Activated T-cell treated with anti-CD3 and anti-CD28 coated beads, Interleukin-2, amount 50 U/mL, for 72 hours (primary cell): Measurements from ENCODE around the gene SRGN. TPM values are rescaled to one million over a fixed set of nuclear protein-coding genes. Genes with fewer than 3 reads are reported as not detected.
A peak's percentile ranks its signal among the peaks of the same experiment; 100 is the strongest.
"Not testable (repeated sequence)": the region's sequence is repeated elsewhere in the genome, so short reads cannot be mapped to it uniquely, and the experiment has no call there.

Experiments
- ATAC-seq, 2 donors: fragments of 150-1000 bp; cut with Tn5 transposase; replicated peaks in 1 of 2; 2 replicates each; pipeline ENCODE4 v1.10.0; 2021; ENCODE audit warnings: moderate library complexity in 2 of 2, mild to moderate bottlenecking in 1 of 2
- DNase-seq, 2 donors: peaks; one replicate each; pipeline ENCODE4 v3.0.0; 2021 to 2022; ENCODE audit warnings: mixed read lengths in 1 of 2
- H3K27ac Mint-ChIP-seq: one replicate; pipeline ENCODE4 v1.8.0; 2022; ENCODE audit warnings: mild to moderate bottlenecking, moderate library complexity, mixed read lengths
- H3K27me3 Mint-ChIP-seq: one replicate; pipeline ENCODE4 v1.8.0; 2022; ENCODE audit warnings: low read depth, mixed read lengths
- H3K36me3 Mint-ChIP-seq, 2 donors: one replicate each; pipeline ENCODE4 v1.8.0; 2022; ENCODE audit warnings: mixed read lengths in 2 of 2, mild to moderate bottlenecking in 1 of 2; ENCODE audit not compliant: insufficient read depth in 2 of 2
- H3K4me1 Mint-ChIP-seq: one replicate; pipeline ENCODE4 v1.8.0; 2022; ENCODE audit warnings: low read depth, mixed read lengths
- H3K4me3 Mint-ChIP-seq, 2 donors: one replicate each; pipeline ENCODE4 v1.8.0; 2022; ENCODE audit warnings: mild to moderate bottlenecking in 2 of 2, mixed read lengths in 2 of 2, moderate library complexity in 2 of 2
- H3K9me3 Mint-ChIP-seq, 2 donors: one replicate each; pipeline ENCODE4 v1.8.0; 2022; ENCODE audit warnings: mixed read lengths in 2 of 2
- total RNA-seq, 2 donors: library from RNA; stranded (reverse); gene quantifications; one replicate each; pipeline ENCODE4 v1.2.3, GENCODE V29; 2022

SRGN gene
- total RNA-seq = 100 to 1,000 TPM; 439 to 902 TPM

- peaks cover 13 to 28% of the 10 kb centered on the region in 2 donors for H3K36me3 Mint-ChIP-seq
- peaks cover 66% of the 10 kb centered on the region for H3K4me1 Mint-ChIP-seq
Measured at GRCh38 chr10:69087590-69088470, at the start of gene SRGN. SRGN (plus strand) TSS chr10:69088103; CDS start chr10:69088158, 55 bp downstream.

GRCh38 chr10:69040904-69041303, 47.0 kb upstream of the SRGN start:
- not testable (repeated sequence) for H3K4me3 Mint-ChIP-seq, H3K36me3 Mint-ChIP-seq, H3K27ac Mint-ChIP-seq, DNase-seq, ATAC-seq, H3K9me3 Mint-ChIP-seq, H3K27me3 Mint-ChIP-seq
- H3K4me1 Mint-ChIP-seq = peaks cover 30% of the 10 kb centered on the region

More at GRCh38 chr10:69087590-69088470, at the start of gene SRGN:
- Mint-ChIP-seq H3K4me3 (peak within 1 kb of the TSS; percentile 87 to 92), H3K27ac (peak within 1 kb of the TSS; percentile 98), H3K27me3 (no peaks in the 10 kb centered on the region), H3K9me3 (no peaks in the 10 kb centered on the region)
- ATAC-seq (peak; percentile 59 to 61), DNase-seq (peak; percentile 77 to 81)

GRCh38 chr10:69042417-69042816, 45.5 kb upstream of the SRGN start:
- ATAC-seq = no peak
- no peak for DNase-seq
- Mint-ChIP-seq H3K4me1 (peaks cover 45% of the 10 kb centered on the region), H3K4me3 (no peak overlapping the region), H3K9me3 (no peaks in the 10 kb centered on the region), H3K36me3 (no peaks in the 10 kb centered on the region), H3K27me3 (no peaks in the 10 kb centered on the region), H3K27ac (no peak overlapping the region)

GRCh38 chr10:69042838-69043237, 45.1 kb upstream of the SRGN start:
- no peak for ATAC-seq

GRCh38 chr10:69043931-69044531, 43.9 kb upstream of the SRGN start:
- H3K4me3 Mint-ChIP-seq = peak overlapping the region; percentile 84 to 85
- H3K4me1 Mint-ChIP-seq = peaks cover 61% of the 10 kb centered on the region
- peak overlapping the region; percentile 95 for H3K27ac Mint-ChIP-seq
- H3K9me3 Mint-ChIP-seq = no peaks in the 10 kb centered on the region
- no peaks in the 10 kb centered on the region for H3K27me3 Mint-ChIP-seq
- DNase-seq = peak; percentile 34 to 48
- H3K36me3 Mint-ChIP-seq = no peaks in the 10 kb centered on the region
- ATAC-seq = peak in 1 of 2 donors; percentile 25

More at GRCh38 chr10:69042838-69043237, 45.1 kb upstream of the SRGN start:
- Mint-ChIP-seq H3K27ac (no peak overlapping the region), H3K36me3 (no peaks in the 10 kb centered on the region), H3K4me3 (no peak overlapping the region), H3K9me3 (no peaks in the 10 kb centered on the region), H3K4me1 (peaks cover 49% of the 10 kb centered on the region), H3K27me3 (no peaks in the 10 kb centered on the region)
- no peak for DNase-seq

- Mint-ChIP-seq H3K27me3 (no peaks in the 10 kb centered on the region), H3K4me3 (peak overlapping the region; percentile 84 to 85), H3K9me3 (no peaks in the 10 kb centered on the region), H3K4me1 (peaks cover 63% of the 10 kb centered on the region), H3K27ac (peak overlapping the region; percentile 95), H3K36me3 (no peaks in the 10 kb centered on the region)
- DNase-seq = no peak
- no peak for ATAC-seq
Measured at GRCh38 chr10:69044546-69044945, 43.4 kb upstream of the SRGN start.

- Mint-ChIP-seq H3K9me3 (no peaks in the 10 kb centered on the region), H3K27ac (peak overlapping the region; percentile 95), H3K4me1 (peaks cover 73% of the 10 kb centered on the region), H3K27me3 (no peaks in the 10 kb centered on the region), H3K4me3 (peak overlapping the region; percentile 84 to 85), H3K36me3 (no peaks in the 10 kb centered on the region)
- peak; percentile 86 to 87 for ATAC-seq
- DNase-seq = peak; percentile 56
Measured at GRCh38 chr10:69045441-69046300, 42.2 kb upstream of the SRGN start.

- DNase-seq (peak in 1 of 2 donors; percentile 26), ATAC-seq (no peak)
- peaks cover 0 to 2% of the 10 kb centered on the region in 2 donors for H3K36me3 Mint-ChIP-seq
- peak overlapping the region; percentile 52 to 63 for H3K4me3 Mint-ChIP-seq
- no peaks in the 10 kb centered on the region for H3K9me3 Mint-ChIP-seq
- H3K27me3 Mint-ChIP-seq = no peaks in the 10 kb centered on the region
- H3K27ac Mint-ChIP-seq = peak overlapping the region; percentile 74
- H3K4me1 Mint-ChIP-seq = peaks cover 87% of the 10 kb centered on the region
Measured at GRCh38 chr10:69047111-69047832, 40.6 kb upstream of the SRGN start.

- DNase-seq (peak; percentile 69 to 71), ATAC-seq (peak; percentile 63 to 65)
- H3K27me3 Mint-ChIP-seq = no peaks in the 10 kb centered on the region
- peak overlapping the region; percentile 74 for H3K27ac Mint-ChIP-seq
- H3K4me1 Mint-ChIP-seq = peaks cover 93% of the 10 kb centered on the region
- peak overlapping the region; percentile 52 to 63 for H3K4me3 Mint-ChIP-seq
- peaks cover 0 to 2% of the 10 kb centered on the region in 2 donors for H3K36me3 Mint-ChIP-seq
- no peaks in the 10 kb centered on the region for H3K9me3 Mint-ChIP-seq
Measured at GRCh38 chr10:69048103-69048502, 39.8 kb upstream of the SRGN start.

- no peaks in the 10 kb centered on the region for H3K27me3 Mint-ChIP-seq
- no peaks in the 10 kb centered on the region for H3K9me3 Mint-ChIP-seq
- no peak for ATAC-seq
- H3K36me3 Mint-ChIP-seq = peaks cover 0 to 2% of the 10 kb centered on the region in 2 donors
- DNase-seq = no peak
- H3K4me1 Mint-ChIP-seq = peaks cover 87% of the 10 kb centered on the region
- H3K27ac Mint-ChIP-seq = no peak overlapping the region
- H3K4me3 Mint-ChIP-seq = no peak overlapping the region
Measured at GRCh38 chr10:69049566-69049961, 38.3 kb upstream of the SRGN start.

- peak; percentile 15 to 46 for ATAC-seq
- Mint-ChIP-seq H3K27ac (no peak overlapping the region), H3K9me3 (no peaks in the 10 kb centered on the region), H3K36me3 (peaks cover 0 to 2% of the 10 kb centered on the region in 2 donors), H3K4me1 (peaks cover 87% of the 10 kb centered on the region), H3K27me3 (no peaks in the 10 kb centered on the region), H3K4me3 (peak overlapping the region in 1 of 2 donors; percentile 4)
- DNase-seq = peak; percentile 62 to 67
Measured at GRCh38 chr10:69051303-69051702, 36.6 kb upstream of the SRGN start.
